H1 (cell line): ENCODE results near the gene LARP4. TPM values are rescaled to one million over a fixed set of nuclear protein-coding genes. Genes with fewer than 3 reads are reported as not detected.

Experiments used
- CTCF ChIA-PET: fragments of 300-600 bp; sonication (Branson Sonifier 250); formaldehyde crosslinking; loops from one replicate; lab custom pipeline; 2021; ENCODE audit not compliant: partially characterized antibody; lab: Charles Lee
- POLR2A ChIA-PET: fragments of 300-600 bp; sonication (Branson Sonifier 250); formaldehyde crosslinking; loops from one replicate; lab custom pipeline; 2021; ENCODE audit warnings: inconsistent platforms; ENCODE audit not compliant: partially characterized antibody; lab: Charles Lee
- DNase-seq, 2 experiments: peaks; one replicate each; pipeline versions ENCODE4 v3.0.0 to v3.0.0-alpha.2; 2010 to 2022; ENCODE audit warnings: low spot score in 2 of 2, low read depth in 1 of 2, mixed read lengths in 1 of 2
- FAIRE-seq: peaks from 2 replicates; lab custom pipeline; 2011; peaks lifted over from hg19 to GRCh38; lab: Jason Lieb, UNC
- H2AFZ ChIP-seq: 2 replicates; pipeline ENCODE4 v1.8.1; 2012; ENCODE audit warnings: low read length, inconsistent platforms
- H2AK5ac ChIP-seq: 2 replicates; pipeline ENCODE4 v1.6.1; 2013; ENCODE audit warnings: low read depth, low read length
- H2BK120ac ChIP-seq: replicated peaks from 2 replicates; pipeline ENCODE3; 2013; ENCODE audit warnings: low read depth, low read length, inconsistent platforms
- H2BK12ac ChIP-seq: 2 replicates; pipeline ENCODE4 v1.6.1; 2013; ENCODE audit warnings: low read depth, low read length
- H2BK15ac ChIP-seq: 2 replicates; pipeline ENCODE4 v1.6.1; 2013; ENCODE audit warnings: low read length
- H2BK20ac ChIP-seq: 2 replicates; pipeline ENCODE4 v1.6.1; 2013; ENCODE audit warnings: low read length
- H2BK5ac ChIP-seq: 2 replicates; pipeline ENCODE4 v1.6.1; 2013; ENCODE audit warnings: low read depth, low read length
- H3K14ac ChIP-seq: 2 replicates; pipeline ENCODE4 v1.6.1; 2013; ENCODE audit warnings: inconsistent platforms; ENCODE audit not compliant: insufficient read length
- H3K18ac ChIP-seq: 2 replicates; pipeline ENCODE4 v1.6.1; 2013; ENCODE audit warnings: low read length; ENCODE audit errors: extremely low read depth
- H3K23ac ChIP-seq: 2 replicates; pipeline ENCODE4 v1.6.1; 2013; ENCODE audit warnings: inconsistent platforms; ENCODE audit not compliant: insufficient read length
- H3K23me2 ChIP-seq: 2 replicates; pipeline ENCODE4 v1.6.1; 2013; ENCODE audit warnings: low read depth, low read length
- H3K27ac ChIP-seq: 2 replicates; pipeline ENCODE4 v1.6.1; 2011; ENCODE audit warnings: low read depth, low read length, inconsistent platforms
- H3K27me3 ChIP-seq, 4 experiments: replicated peaks in 1 of 4; 1 replicate in 1 of 4; 2 replicates in 3 of 4; pipeline versions ENCODE4 v1.6.1 to v1.8.1; 2011 to 2013; ENCODE audit warnings: low read length in 3 of 4, mild to moderate bottlenecking in 3 of 4, inconsistent platforms in 2 of 4, mixed read lengths in 2 of 4, moderate library complexity in 1 of 4; ENCODE audit not compliant: control insufficient read depth in 3 of 4, insufficient read depth in 3 of 4; ENCODE audit errors: extremely low read depth in 1 of 4
- H3K36me3 ChIP-seq, 4 experiments: 2 replicates each; pipeline versions ENCODE4 v1.6.1 to v1.8.1; 2011 to 2013; ENCODE audit warnings: mild to moderate bottlenecking in 4 of 4, low read length in 3 of 4, moderate library complexity in 2 of 4, control low read depth in 1 of 4, inconsistent platforms in 1 of 4; ENCODE audit not compliant: insufficient read depth in 4 of 4, control insufficient read depth in 2 of 4
- H3K4ac ChIP-seq: replicated peaks from 2 replicates; pipeline ENCODE3; 2013; ENCODE audit warnings: low read length, low read depth, mixed read lengths, inconsistent platforms; ENCODE audit not compliant: insufficient read length
- H3K4me1 ChIP-seq, 4 experiments: replicated peaks in 1 of 4; 1 replicate in 1 of 4; 2 replicates in 3 of 4; pipeline versions ENCODE4 v1.6.1 to v1.8.1; 2011 to 2013; ENCODE audit warnings: low read length in 3 of 4, inconsistent platforms in 2 of 4, mixed read lengths in 1 of 4; ENCODE audit not compliant: insufficient read depth in 4 of 4, control insufficient read depth in 3 of 4
- H3K4me2 ChIP-seq, 2 experiments: 2 replicates each; pipeline versions ENCODE4 v1.6.1 to v1.8.1; 2011 to 2013; ENCODE audit warnings: low read depth in 2 of 2, low read length in 2 of 2, control low read depth in 1 of 2, inconsistent platforms in 1 of 2, mild to moderate bottlenecking in 1 of 2; ENCODE audit not compliant: insufficient read depth in 1 of 2
- H3K4me3 ChIP-seq, 4 experiments: fragments of 200-600, 300-600 bp in 1 of 4; sonication (generic), shearing (Covaris generic), sonication (Bioruptor Twin) in 1 of 4; 2 replicates each; pipeline versions ENCODE4 v1.5.1 to v1.8.1; 2011 to 2016; ENCODE audit warnings: low read length in 4 of 4, low read depth in 3 of 4, control low read depth in 2 of 4, inconsistent platforms in 2 of 4, mild to moderate bottlenecking in 2 of 4, mixed read lengths in 1 of 4, moderate library complexity in 1 of 4; ENCODE audit not compliant: insufficient read depth in 2 of 4; ENCODE audit errors: extremely low read depth in 1 of 4
- H3K56ac ChIP-seq: replicated peaks from 2 replicates; pipeline ENCODE3; 2013; ENCODE audit warnings: low read depth, mild to moderate bottlenecking, mixed read lengths, low read length, inconsistent platforms; ENCODE audit not compliant: insufficient read length
- H3K79me1 ChIP-seq: 2 replicates; pipeline ENCODE4 v1.6.1; 2013; ENCODE audit warnings: low read depth, low read length, control low read depth
- H3K79me2 ChIP-seq, 2 experiments: 2 replicates each; pipeline versions ENCODE4 v1.6.1 to v1.8.1; 2012 to 2013; ENCODE audit warnings: low read length in 2 of 2, mild to moderate bottlenecking in 2 of 2, inconsistent platforms in 1 of 2; ENCODE audit not compliant: insufficient read depth in 2 of 2, control insufficient read depth in 1 of 2
- H3K9ac ChIP-seq, 4 experiments: replicated peaks in 1 of 4; 1 replicate in 1 of 4; 2 replicates in 3 of 4; pipeline versions ENCODE4 v1.6.1 to v1.8.1; 2011 to 2013; ENCODE audit warnings: low read depth in 3 of 4, low read length in 3 of 4, control low read depth in 2 of 4, mild to moderate bottlenecking in 2 of 4, moderate library complexity in 2 of 4, inconsistent platforms in 1 of 4; ENCODE audit errors: extremely low read depth in 1 of 4
- H3K9me3 ChIP-seq, 2 experiments: 2 replicates each; pipeline versions ENCODE4 v1.6.1 to v1.8.1; 2012 to 2013; ENCODE audit warnings: mild to moderate bottlenecking in 2 of 2, moderate library complexity in 2 of 2, control low read depth in 1 of 2, inconsistent platforms in 1 of 2, low read depth in 1 of 2, low read length in 1 of 2, mixed read lengths in 1 of 2; ENCODE audit not compliant: insufficient read depth in 2 of 2
- H4K20me1 ChIP-seq, 2 experiments: replicated peaks in 1 of 2; 2 replicates each; pipeline versions ENCODE3 to v1.8.1; 2011 to 2013; ENCODE audit warnings: inconsistent platforms in 2 of 2, low read length in 2 of 2, mild to moderate bottlenecking in 1 of 2; ENCODE audit not compliant: insufficient read depth in 2 of 2, control insufficient read depth in 1 of 2
- H4K5ac ChIP-seq: 2 replicates; pipeline ENCODE4 v1.6.1; 2013; ENCODE audit warnings: low read length, low read depth, mixed read lengths, inconsistent platforms; ENCODE audit not compliant: insufficient read length
- H4K8ac ChIP-seq: 2 replicates; pipeline ENCODE4 v1.8.0; 2013; ENCODE audit warnings: mild to moderate bottlenecking, moderate library complexity, low read length, inconsistent platforms; ENCODE audit not compliant: insufficient read depth; ENCODE audit errors: extremely low read depth
- H4K91ac ChIP-seq: replicated peaks from 2 replicates; pipeline ENCODE3; 2013; ENCODE audit warnings: low read length, mixed read lengths, inconsistent platforms; ENCODE audit not compliant: insufficient read length
- EGR1 ChIP-seq: IDR thresholded peaks from 2 replicates; pipeline ENCODE4 v1.6.1; 2011; ENCODE audit warnings: low read depth, low read length, borderline replicate concordance
- WGBS, 2 experiments: shearing (Covaris generic) in 1 of 2; methylation state at CpG; one replicate each; pipeline versions ENCODE4 v1.1.6 to v1.1.7; 2013 to 2015; ENCODE audit warnings: low lambda C conversion rate in 2 of 2, mixed read lengths in 2 of 2, inconsistent platforms in 1 of 2, low coverage in 1 of 2, missing lambda C conversion rate in 1 of 2; ENCODE audit not compliant: insufficient replicate concordance in 2 of 2, insufficient coverage in 1 of 2, insufficient read length in 1 of 2; ENCODE audit errors: extremely low coverage in 1 of 2, missing lambda C conversion rate in 1 of 2; 5-methylcytosine and 5-hydroxymethylcytosine counted together
- polyA plus RNA-seq, 7 experiments: library from polyadenylated mRNA; depleted of rRNA in 3 of 7; stranded (reverse) in 5 of 7; unstranded in 2 of 7; fragments of >200 nt in 5 of 7; fragments of 200-250 nt in 2 of 7; gene quantifications; 1 replicate in 5 of 7; 2 replicates in 1 of 7; 4 replicates in 1 of 7; pipeline versions ENCODE4 v1.2.1 to v1.2.3, GENCODE V29; 2011 to 2013; ENCODE audit warnings: missing spikeins in 2 of 7, mixed read lengths in 2 of 7
- total RNA-seq: library from RNA; stranded (reverse); fragmentation: NEBNext Ultra II Directional; extraction: Animal tissue kit (Norgen Biotek cat#: 25700); gene quantifications from 2 replicates; pipeline ENCODE4 v1.2.1, GENCODE V29; 2021

LARP4 gene
- total and polyA plus RNA-seq, 2 of the 8 experiments (the other 6 are each of a cell fraction or from before 2014, with no cell fraction given): 12.8 to 93.9 TPM

DNA sequence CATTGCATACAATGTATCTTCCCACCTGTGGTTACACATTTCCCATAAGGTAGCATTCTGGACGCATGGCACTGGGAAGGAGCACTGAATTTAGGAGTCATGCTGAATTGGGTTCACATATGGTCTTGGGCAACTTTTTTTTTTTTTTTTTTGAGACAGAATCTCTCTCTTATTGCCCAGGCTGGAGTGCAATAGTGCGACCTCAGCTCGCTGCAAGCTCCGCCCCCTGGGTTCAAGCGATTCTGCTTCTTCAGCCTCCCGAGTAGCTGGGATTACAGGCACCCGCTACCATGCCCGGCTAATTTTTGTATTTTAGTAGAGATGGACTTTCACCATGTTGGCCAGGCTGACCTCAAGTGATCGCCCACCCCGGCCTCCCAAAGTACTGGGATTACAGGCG lies 117.4 kb downstream of the LARP4 start:
- Histone ChIP-seq H2BK15ac (no peak overlapping the region), H3K56ac (no peak overlapping the region), H2BK20ac (no peak overlapping the region), H3K4me3 (no peak overlapping the region), H4K8ac (no peak overlapping the region), H2AFZ (no peak overlapping the region), H3K4me1 (no peaks in the 10 kb centered on the region), H3K79me1 (peaks cover 3% of the 10 kb centered on the region; the same call in 1 of the 2 replicates), H4K20me1 (peaks cover 0 to 3% of the 10 kb centered on the region in 2 experiments), H3K27me3 (no peaks in the 10 kb centered on the region), H3K36me3 (no peaks in the 10 kb centered on the region), H4K5ac (no peak overlapping the region), H3K14ac (no peak overlapping the region), H3K9me3 (no peaks in the 10 kb centered on the region), H3K4me2 (no peak overlapping the region), H2BK5ac (no peak overlapping the region), H3K79me2 (peaks cover 14 to 80% of the 10 kb centered on the region in 2 experiments), H2BK120ac (no peak overlapping the region), H3K4ac (no peak overlapping the region), H3K18ac (no peak overlapping the region), H3K23ac (no peak overlapping the region), H3K27ac (no peak overlapping the region), H2BK12ac (no peak overlapping the region), H3K23me2 (no peaks in the 10 kb centered on the region), H2AK5ac (no peak overlapping the region), H3K9ac (no peak overlapping the region), H4K91ac (no peak overlapping the region)
- FAIRE-seq (no peak), DNase-seq (no peak)
- 95% methylated on average over 11 of the region's 11 CpGs; no CpG with 5 or more reads in 1 of the 2 experiments for WGBS, 2 experiments
- ChIA-PET POLR2A (interaction anchor here (0.7 to 3.4 kb wide), 2 partner anchors 8 to 13 kb away, joined by 3 to 9 read pairs; partner anchors contain the start of gene DIP2B), CTCF (interaction anchor here (1.1 to 1.6 kb wide), 3 partner anchors 13 to 123 kb away, joined by 3 to 4 read pairs (median 4); partner anchors contain the start of gene DIP2B)
- no peak for TF ChIP-seq EGR1
